ENCODE data around the gene B3GALT5. TPM values are rescaled to one million over a fixed set of nuclear protein-coding genes. Genes with fewer than 3 reads are reported as not detected.
"Not testable (repeated sequence)": the region's sequence is repeated elsewhere in the genome, so short reads cannot be mapped to it uniquely, and the experiment has no call there.

B3GALT5 gene
- total RNA-seq, 1 donor from 2014 or later, result 2.5 TPM

DNA sequence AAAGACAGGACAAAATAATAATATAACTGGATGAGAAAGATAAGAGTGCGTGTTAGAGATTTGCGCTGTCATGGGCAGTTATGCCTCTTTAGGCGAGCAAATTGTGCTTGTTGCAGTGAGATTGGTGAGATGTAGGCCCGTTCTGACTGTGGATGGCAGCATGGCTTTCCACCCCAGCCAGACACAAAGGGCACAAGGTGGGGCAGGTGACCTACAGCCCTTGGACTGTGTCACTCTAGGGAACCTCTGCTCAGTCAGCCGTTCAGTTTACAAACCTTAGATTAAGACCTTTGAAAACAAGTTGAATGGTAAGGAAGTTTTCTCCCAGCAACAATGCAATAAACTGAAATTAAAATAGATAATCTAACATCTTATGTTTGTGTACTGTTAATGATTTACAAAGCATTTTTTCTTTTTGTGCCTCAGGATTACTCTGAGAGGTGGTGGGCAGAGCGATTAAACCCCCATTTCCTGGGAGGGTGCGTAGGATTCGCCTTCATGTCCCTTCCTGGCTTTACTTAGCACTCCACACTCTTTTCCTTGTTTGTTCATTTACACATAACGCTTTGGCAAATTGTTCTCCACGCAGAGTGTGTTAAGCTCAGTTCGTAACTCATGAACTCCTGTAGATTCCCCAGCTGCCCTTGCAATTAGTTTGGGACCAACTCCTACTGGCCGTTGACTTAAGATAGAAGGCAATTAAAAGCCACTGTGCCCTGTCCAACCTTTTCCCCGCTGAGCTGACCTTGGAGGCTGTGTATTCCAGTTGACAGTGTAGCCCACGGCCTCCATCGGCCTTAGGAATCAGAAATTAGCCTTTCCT, 74.1 kb downstream of the B3GALT5 start:
- no peaks in the 10 kb centered on the region for H4K20me1 ChIP-seq (ENCODE audit: insufficient read depth, low read length)
- H3K36me3 Mint-ChIP-seq (ENCODE audit: low read depth, unreplicated experiment), result no peaks in the 10 kb centered on the region
- H3K9ac ChIP-seq (ENCODE audit: low read length), result no peak overlapping the region
- H3K4me3 Mint-ChIP-seq (ENCODE audit: unreplicated experiment), result no peak overlapping the region
- H3K9me3 ChIP-seq (ENCODE audit: insufficient read depth, low read depth, low read length), result no peaks in the 10 kb centered on the region
- H3K4me3 ChIP-seq (ENCODE audit: insufficient read depth, low read depth, low read length), result no peak overlapping the region
- H3K79me2 ChIP-seq (ENCODE audit: insufficient read depth, low read length), result no peaks in the 10 kb centered on the region
- TF ChIP-seq, protein P1, sequence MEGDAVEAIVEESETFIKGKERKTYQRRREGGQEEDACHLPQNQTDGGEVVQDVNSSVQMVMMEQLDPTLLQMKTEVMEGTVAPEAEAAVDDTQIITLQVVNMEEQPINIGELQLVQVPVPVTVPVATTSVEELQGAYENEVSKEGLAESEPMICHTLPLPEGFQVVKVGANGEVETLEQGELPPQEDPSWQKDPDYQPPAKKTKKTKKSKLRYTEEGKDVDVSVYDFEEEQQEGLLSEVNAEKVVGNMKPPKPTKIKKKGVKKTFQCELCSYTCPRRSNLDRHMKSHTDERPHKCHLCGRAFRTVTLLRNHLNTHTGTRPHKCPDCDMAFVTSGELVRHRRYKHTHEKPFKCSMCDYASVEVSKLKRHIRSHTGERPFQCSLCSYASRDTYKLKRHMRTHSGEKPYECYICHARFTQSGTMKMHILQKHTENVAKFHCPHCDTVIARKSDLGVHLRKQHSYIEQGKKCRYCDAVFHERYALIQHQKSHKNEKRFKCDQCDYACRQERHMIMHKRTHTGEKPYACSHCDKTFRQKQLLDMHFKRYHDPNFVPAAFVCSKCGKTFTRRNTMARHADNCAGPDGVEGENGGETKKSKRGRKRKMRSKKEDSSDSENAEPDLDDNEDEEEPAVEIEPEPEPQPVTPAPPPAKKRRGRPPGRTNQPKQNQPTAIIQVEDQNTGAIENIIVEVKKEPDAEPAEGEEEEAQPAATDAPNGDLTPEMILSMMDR (IDR thresholded peaks at IDR 0.05; ENCODE audit: insufficient read depth, low read depth, low read length), result no peak
- TF ChIP-seq EZH2 (IDR thresholded peaks at IDR 0.05; ENCODE audit: insufficient read depth, low read length), result no peak
- no peaks in the 10 kb centered on the region for H3K27me3 ChIP-seq (ENCODE audit: insufficient read depth, low read length)
- H2AFZ ChIP-seq (ENCODE audit: low read depth, low read length), result no peak overlapping the region
- peaks cover 4% of the 10 kb centered on the region for H3K9me3 Mint-ChIP-seq (ENCODE audit: unreplicated experiment)
- no peaks in the 10 kb centered on the region for H3K36me3 ChIP-seq (ENCODE audit: insufficient read depth, low read length)
- peaks cover 2% of the 10 kb centered on the region for H3K4me1 Mint-ChIP-seq (ENCODE audit: low read depth, unreplicated experiment)
- no peaks in the 10 kb centered on the region for H3K27me3 Mint-ChIP-seq (ENCODE audit: low read depth, unreplicated experiment)
- FAIRE-seq, result no peak
- H3K27ac Mint-ChIP-seq (ENCODE audit: unreplicated experiment), result no peak overlapping the region
- H3K4me2 ChIP-seq (ENCODE audit: low read length), result no peak overlapping the region
- H3K4me1 ChIP-seq (ENCODE audit: insufficient read depth, low read length), result no peaks in the 10 kb centered on the region
- no peak for DNase-seq (ENCODE audit: low read depth)
- H3K27ac ChIP-seq (ENCODE audit: low read depth, low read length), result no peak overlapping the region

DNA sequence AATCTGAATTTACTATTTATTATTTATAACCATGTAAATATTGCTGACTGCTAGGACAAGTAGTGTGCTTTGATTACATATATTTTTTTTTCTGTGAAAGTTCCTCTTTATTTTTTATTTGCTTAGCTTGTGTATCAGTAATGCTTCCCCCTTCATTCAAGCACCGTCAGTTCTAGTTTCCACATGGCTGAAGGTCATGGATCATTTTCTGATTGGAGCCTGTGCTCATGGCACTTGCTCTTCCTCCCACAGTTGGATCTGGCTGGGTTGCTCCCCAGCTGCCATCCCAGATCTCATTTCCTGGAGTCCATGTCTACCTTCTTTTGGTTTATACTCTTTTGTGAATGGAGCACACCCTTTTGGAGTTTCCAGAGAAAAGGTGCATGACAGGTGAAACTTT, 75.3 kb downstream of the B3GALT5 start:
- Mint-ChIP-seq H3K36me3 (ENCODE audit: low read depth, unreplicated experiment) (no peaks in the 10 kb centered on the region), H3K4me3 (ENCODE audit: unreplicated experiment) (no peak overlapping the region), H3K9me3 (ENCODE audit: unreplicated experiment) (peaks cover 5% of the 10 kb centered on the region), H3K4me1 (ENCODE audit: low read depth, unreplicated experiment) (no peaks in the 10 kb centered on the region), H3K27ac (ENCODE audit: unreplicated experiment) (no peak overlapping the region), H3K27me3 (ENCODE audit: low read depth, unreplicated experiment) (no peaks in the 10 kb centered on the region)
- DNase-seq (ENCODE audit: low read depth), result no peak
- H2AFZ ChIP-seq (ENCODE audit: low read depth, low read length), result no peak overlapping the region
- no peak overlapping the region for H3K9ac ChIP-seq (ENCODE audit: low read length)
- no peaks in the 10 kb centered on the region for H3K27me3 ChIP-seq (ENCODE audit: insufficient read depth, low read length)
- no peak for FAIRE-seq
- TF ChIP-seq EZH2 (IDR thresholded peaks at IDR 0.05; ENCODE audit: insufficient read depth, low read length), result no peak
- TF ChIP-seq, protein P1 (IDR thresholded peaks at IDR 0.05; ENCODE audit: insufficient read depth, low read depth, low read length), result no peak
- H3K36me3 ChIP-seq (ENCODE audit: insufficient read depth, low read length), result no peaks in the 10 kb centered on the region
- no peak overlapping the region for H3K4me2 ChIP-seq (ENCODE audit: low read length)
- H3K79me2 ChIP-seq (ENCODE audit: insufficient read depth, low read length), result no peaks in the 10 kb centered on the region
- H3K4me3 ChIP-seq (ENCODE audit: insufficient read depth, low read depth, low read length), result no peak overlapping the region
- H4K20me1 ChIP-seq (ENCODE audit: insufficient read depth, low read length), result no peaks in the 10 kb centered on the region
- H3K4me1 ChIP-seq (ENCODE audit: insufficient read depth, low read length), result no peaks in the 10 kb centered on the region
- H3K27ac ChIP-seq (ENCODE audit: low read depth, low read length), result no peak overlapping the region
- no peaks in the 10 kb centered on the region for H3K9me3 ChIP-seq (ENCODE audit: insufficient read depth, low read depth, low read length)

DNA sequence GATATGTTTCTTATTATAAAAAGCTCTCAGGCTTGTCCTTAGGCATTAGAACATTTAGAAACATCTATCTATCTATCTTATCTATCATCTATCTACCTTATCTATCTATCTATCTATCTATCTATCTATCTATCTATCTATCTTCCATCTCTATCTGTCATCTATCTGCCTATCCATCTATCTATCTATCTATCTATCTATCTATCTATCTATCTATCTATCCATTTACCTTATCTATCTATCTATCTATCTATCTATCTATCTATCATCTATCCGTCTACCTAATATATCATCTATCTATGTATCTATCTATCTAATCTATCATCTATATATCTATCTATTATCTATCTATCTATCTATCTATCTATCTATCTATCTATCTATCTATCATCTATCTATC, 77.1 kb downstream of the B3GALT5 start:
- H2AFZ ChIP-seq (ENCODE audit: low read depth, low read length); H3K9me3 ChIP-seq (ENCODE audit: insufficient read depth, low read depth, low read length); FAIRE-seq; H3K4me2 ChIP-seq (ENCODE audit: low read length); H4K20me1 ChIP-seq (ENCODE audit: insufficient read depth, low read length); DNase-seq (ENCODE audit: low read depth); H3K27ac ChIP-seq (ENCODE audit: low read depth, low read length); H3K27me3 ChIP-seq (ENCODE audit: insufficient read depth, low read length); H3K9ac ChIP-seq (ENCODE audit: low read length); H3K4me1 ChIP-seq (ENCODE audit: insufficient read depth, low read length); H3K4me1 Mint-ChIP-seq (ENCODE audit: low read depth, unreplicated experiment); H3K27me3 Mint-ChIP-seq (ENCODE audit: low read depth, unreplicated experiment); H3K36me3 ChIP-seq (ENCODE audit: insufficient read depth, low read length); H3K4me3 Mint-ChIP-seq (ENCODE audit: unreplicated experiment); H3K27ac Mint-ChIP-seq (ENCODE audit: unreplicated experiment); H3K79me2 ChIP-seq (ENCODE audit: insufficient read depth, low read length); H3K4me3 ChIP-seq (ENCODE audit: insufficient read depth, low read depth, low read length); H3K36me3 Mint-ChIP-seq (ENCODE audit: low read depth, unreplicated experiment); H3K9me3 Mint-ChIP-seq (ENCODE audit: unreplicated experiment): not testable (repeated sequence)
